PC-9 (cell line): Measurements from ENCODE around the gene DRD4. TPM values are rescaled to one million over a fixed set of nuclear protein-coding genes. Genes with fewer than 3 reads are reported as not detected.

Experiments
- BruUV-seq: library from RNA; stranded (reverse); fragments of 400-500 nt; replicated peaks from 2 replicates; lab custom pipeline; 2021; lab: Mats Ljungman, UMichigan
- CTCF ChIA-PET: fragments of 300-600 bp; sonication (Branson Sonifier 250); formaldehyde crosslinking; loops from one replicate; lab custom pipeline; 2022; ENCODE audit warnings: antibody characterized with exemption; lab: Charles Lee
- POLR2A ChIA-PET: fragments of 300-600 bp; sonication (Branson Sonifier 250); formaldehyde crosslinking; loops from one replicate; lab custom pipeline; 2022; ENCODE audit warnings: antibody characterized with exemption; ENCODE audit not compliant: unreplicated experiment; lab: Charles Lee
- DNase-seq, 2 experiments: peaks; one replicate each; pipeline versions ENCODE4 v3.0.0 to v3.0.0-alpha.2; 2015 to 2022; ENCODE audit warnings: mixed read lengths in 1 of 2
- H2AFZ ChIP-seq: fragments of 200-600 bp; sonication (generic); 2 replicates; pipeline ENCODE4 v1.8.1; 2017; ENCODE audit warnings: antibody characterized with exemption
- H3F3A ChIP-seq: fragments of 200-600 bp; sonication (generic); 2 replicates; pipeline ENCODE4 v1.8.1; 2017; ENCODE audit warnings: antibody characterized with exemption, mild to moderate bottlenecking, low read depth; ENCODE audit not compliant: insufficient read depth
- H3K27ac ChIP-seq: fragments of 200-600 bp; sonication (generic); 2 replicates; pipeline ENCODE4 v1.6.1; 2016; ENCODE audit warnings: mixed run types
- H3K27me3 ChIP-seq: fragments of 200-600 bp; sonication (generic); 2 replicates; pipeline ENCODE4 v1.6.1; 2016; ENCODE audit warnings: low read depth, mixed run types; ENCODE audit not compliant: insufficient read depth
- H3K36me3 ChIP-seq: fragments of 200-600 bp; sonication (generic); 2 replicates; pipeline ENCODE4 v1.6.1; 2016; ENCODE audit warnings: low read depth, mixed run types
- H3K4me1 ChIP-seq: fragments of 200-600 bp; sonication (generic); replicated peaks from 2 replicates; pipeline ENCODE4 v1.6.1; 2016; ENCODE audit warnings: mixed run types; ENCODE audit not compliant: insufficient read depth
- H3K4me2 ChIP-seq: fragments of 200-600 bp; sonication (generic); 2 replicates; pipeline ENCODE4 v1.6.1; 2017; ENCODE audit warnings: mixed run types
- H3K4me3 ChIP-seq: fragments of 200-600 bp; sonication (generic); 2 replicates; pipeline ENCODE4 v1.6.1; 2016; ENCODE audit warnings: mixed run types
- H3K79me2 ChIP-seq: fragments of 200-600 bp; sonication (generic); 2 replicates; pipeline ENCODE4 v1.6.1; 2017; ENCODE audit warnings: low read depth, mixed run types
- H3K9me2 ChIP-seq: fragments of 200-600 bp; sonication (generic); 2 replicates; pipeline ENCODE4 v1.8.1; 2017; ENCODE audit warnings: mild to moderate bottlenecking; ENCODE audit not compliant: insufficient read depth
- H3K9me3 ChIP-seq: fragments of 200-600 bp; sonication (generic); 2 replicates; pipeline ENCODE4 v1.8.1; 2016; ENCODE audit warnings: low read depth; ENCODE audit not compliant: insufficient read depth
- H4K20me1 ChIP-seq: fragments of 200-600 bp; sonication (generic); 2 replicates; pipeline ENCODE4 v1.8.1; 2017; ENCODE audit not compliant: insufficient read depth
- EZH2 ChIP-seq: fragments of 200-600 bp; sonication (generic); IDR thresholded peaks from 2 replicates; pipeline ENCODE4 v1.8.0; 2017; ENCODE audit warnings: antibody characterized with exemption, low read depth
- intact Hi-C: fragments of 100-400 bp; cut with micrococcal nuclease; formaldehyde crosslinking; loops from one replicate; pipeline ENCODE4 v1.10.0; 2022; ENCODE audit not compliant: unreplicated experiment
- total RNA-seq: library from RNA; stranded (reverse); gene quantifications from 2 replicates; pipeline ENCODE4 v1.2.3, GENCODE V29; 2021
- TF ChIP-seq, protein P1 (sequence below): fragments of 200-600 bp; sonication (generic); conservative IDR thresholded peaks from 2 replicates; pipeline ENCODE4 v1.6.1; 2017; ENCODE audit warnings: mixed run types, antibody characterized with exemption, mild to moderate bottlenecking, moderate library complexity

The DRD4 gene
- total RNA-seq, 1 experiment from 2014 or later, result 0.35 TPM

DNA sequence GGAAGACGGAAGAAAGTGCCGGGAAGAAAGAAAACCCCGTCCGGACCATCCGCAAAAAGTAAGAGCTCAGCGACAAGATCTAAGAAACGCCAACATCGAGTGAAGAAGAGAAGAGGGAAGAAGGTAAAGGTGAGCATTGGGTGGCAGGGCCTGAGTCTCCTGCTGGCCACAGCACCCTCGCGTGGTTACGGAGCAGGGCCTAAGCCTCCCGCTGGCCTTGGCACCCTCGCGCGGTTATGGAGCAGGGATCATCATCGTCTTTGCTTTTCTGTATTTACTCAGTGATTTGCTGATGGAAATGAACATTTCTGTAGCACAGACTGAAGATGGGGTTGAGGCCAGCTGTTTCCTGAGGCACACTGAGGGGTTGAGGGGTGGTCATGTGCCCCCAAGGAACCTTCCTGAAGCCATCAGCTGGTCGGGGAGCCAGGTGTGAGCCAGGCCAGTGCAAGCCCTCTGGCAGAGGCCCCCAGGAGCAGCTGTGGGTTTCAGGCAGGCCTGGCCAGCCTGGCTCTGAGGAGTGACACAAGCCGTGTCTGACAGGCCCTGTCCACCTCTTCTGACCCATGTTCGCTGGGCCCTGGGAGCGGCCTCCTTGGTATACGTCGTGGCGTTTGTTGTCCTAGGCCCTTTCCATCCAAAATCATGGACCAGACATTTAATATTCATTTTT is 35.4 kb upstream of the DRD4 start:
- no peaks in the 10 kb centered on the region for H3K4me1 ChIP-seq
- H2AFZ ChIP-seq, result no peak overlapping the region
- no peaks in the 10 kb centered on the region; the same call in 1 of the 2 replicates for H4K20me1 ChIP-seq
- BruUV-seq, result no TSS peak
- H3K9me3 ChIP-seq, result no peaks in the 10 kb centered on the region
- H3K9me2 ChIP-seq, result no peaks in the 10 kb centered on the region
- no peaks in the 10 kb centered on the region for H3K36me3 ChIP-seq
- no peak for TF ChIP-seq EZH2
- TF ChIP-seq, protein P1, sequence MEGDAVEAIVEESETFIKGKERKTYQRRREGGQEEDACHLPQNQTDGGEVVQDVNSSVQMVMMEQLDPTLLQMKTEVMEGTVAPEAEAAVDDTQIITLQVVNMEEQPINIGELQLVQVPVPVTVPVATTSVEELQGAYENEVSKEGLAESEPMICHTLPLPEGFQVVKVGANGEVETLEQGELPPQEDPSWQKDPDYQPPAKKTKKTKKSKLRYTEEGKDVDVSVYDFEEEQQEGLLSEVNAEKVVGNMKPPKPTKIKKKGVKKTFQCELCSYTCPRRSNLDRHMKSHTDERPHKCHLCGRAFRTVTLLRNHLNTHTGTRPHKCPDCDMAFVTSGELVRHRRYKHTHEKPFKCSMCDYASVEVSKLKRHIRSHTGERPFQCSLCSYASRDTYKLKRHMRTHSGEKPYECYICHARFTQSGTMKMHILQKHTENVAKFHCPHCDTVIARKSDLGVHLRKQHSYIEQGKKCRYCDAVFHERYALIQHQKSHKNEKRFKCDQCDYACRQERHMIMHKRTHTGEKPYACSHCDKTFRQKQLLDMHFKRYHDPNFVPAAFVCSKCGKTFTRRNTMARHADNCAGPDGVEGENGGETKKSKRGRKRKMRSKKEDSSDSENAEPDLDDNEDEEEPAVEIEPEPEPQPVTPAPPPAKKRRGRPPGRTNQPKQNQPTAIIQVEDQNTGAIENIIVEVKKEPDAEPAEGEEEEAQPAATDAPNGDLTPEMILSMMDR, result no peak
- no peak overlapping the region for H3K4me2 ChIP-seq
- intact Hi-C loops, result no loop called here
- H3K79me2 ChIP-seq, result no peaks in the 10 kb centered on the region
- H3K27ac ChIP-seq, result no peak overlapping the region
- DNase-seq, result no peak
- H3F3A ChIP-seq, result no peaks in the 10 kb centered on the region
- ChIA-PET CTCF (no interaction called here), POLR2A (no interaction called here)
- no peak overlapping the region for H3K4me3 ChIP-seq
- H3K27me3 ChIP-seq, result no peaks in the 10 kb centered on the region

DNA sequence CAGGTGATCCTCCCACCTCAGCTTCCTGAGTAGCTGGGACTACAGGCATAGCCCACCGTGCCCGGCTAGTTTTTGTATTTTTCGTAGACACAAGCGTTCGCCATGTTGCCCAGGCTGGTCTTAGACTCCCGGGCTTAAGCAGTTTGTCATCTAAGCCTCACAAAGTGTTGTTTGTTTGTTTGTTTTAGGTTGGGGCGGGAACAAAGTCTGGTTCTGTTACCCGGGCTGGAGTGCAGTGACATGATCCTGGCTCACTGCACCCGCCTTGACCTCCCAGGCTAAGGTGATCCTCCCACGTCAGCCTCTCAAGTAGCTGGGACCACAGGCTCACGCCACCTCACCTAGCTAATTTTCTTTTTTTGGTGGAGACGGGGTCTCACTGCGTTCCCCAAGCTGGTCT is 33.9 kb upstream of the DRD4 start:
- H3F3A ChIP-seq, result no peaks in the 10 kb centered on the region
- DNase-seq, result no peak
- no peaks in the 10 kb centered on the region for H3K27me3 ChIP-seq
- no peak overlapping the region for H2AFZ ChIP-seq
- H3K9me2 ChIP-seq, result no peaks in the 10 kb centered on the region
- H3K36me3 ChIP-seq, result no peaks in the 10 kb centered on the region
- H3K4me2 ChIP-seq, result no peak overlapping the region
- no peaks in the 10 kb centered on the region for H4K20me1 ChIP-seq
- H3K9me3 ChIP-seq, result no peaks in the 10 kb centered on the region
- H3K4me1 ChIP-seq, result no peaks in the 10 kb centered on the region
- no peak overlapping the region for H3K4me3 ChIP-seq
- BruUV-seq, result no TSS peak
- CTCF ChIA-PET, result no interaction called here
- no peaks in the 10 kb centered on the region for H3K79me2 ChIP-seq
- POLR2A ChIA-PET, result no interaction called here
- intact Hi-C loops, result no loop called here
- TF ChIP-seq, protein P1, result no peak
- H3K27ac ChIP-seq, result no peak overlapping the region

- ChIA-PET POLR2A (no interaction called here), CTCF (no interaction called here)
- intact Hi-C loops, result no loop called here
- Histone ChIP-seq H3K9me3 (no peaks in the 10 kb centered on the region), H3K36me3 (no peaks in the 10 kb centered on the region), H3K4me3 (no peak overlapping the region), H3F3A (no peaks in the 10 kb centered on the region), H3K27me3 (no peaks in the 10 kb centered on the region), H3K79me2 (no peaks in the 10 kb centered on the region), H3K27ac (no peak overlapping the region), H3K9me2 (no peaks in the 10 kb centered on the region), H3K4me2 (no peak overlapping the region), H4K20me1 (no peaks in the 10 kb centered on the region), H2AFZ (no peak overlapping the region), H3K4me1 (no peaks in the 10 kb centered on the region)
- BruUV-seq, result no TSS peak
- DNase-seq, result no peak
- no peak for TF ChIP-seq EZH2
- TF ChIP-seq, protein P1, result no peak
Observed at GRCh38 chr11:605286-606129, 31.6 kb upstream of the DRD4 start.
